HepG2 (cell line): Measurements from ENCODE around the gene LSM12. TPM values are rescaled to one million over a fixed set of nuclear protein-coding genes. Genes with fewer than 3 reads are reported as not detected.
A peak's percentile ranks its signal among the peaks of the same experiment; 100 is the strongest.

Source experiments
- ATAD3A ChIP-seq: sonication (generic); formaldehyde crosslinking; IDR thresholded peaks from 2 replicates; pipeline ENCODE4 v1.4.0; 2020; ENCODE audit warnings: missing genetic modification reagents
- ATF7-NPFF ChIP-seq: sonication (generic); formaldehyde crosslinking; IDR thresholded peaks from 2 replicates; pipeline ENCODE4 v1.8.1; 2023; ENCODE audit warnings: mild to moderate bottlenecking, low read depth, missing genetic modification reagents, moderate library complexity
- HOXA7 ChIP-seq: sonication (generic); formaldehyde crosslinking; IDR thresholded peaks from 2 replicates; pipeline ENCODE4 v1.8.1; 2022; ENCODE audit warnings: mild to moderate bottlenecking, missing genetic modification reagents, moderate library complexity
- NFYB ChIP-seq: sonication (generic); formaldehyde crosslinking; IDR thresholded peaks from 2 replicates; pipeline ENCODE4 v1.4.0; 2020; ENCODE audit warnings: missing genetic modification reagents
- RBM22 ChIP-seq: fragments of 200-400 bp; formaldehyde crosslinking; optimal IDR thresholded peaks from 2 replicates; pipeline ENCODE3; 2017; ENCODE audit warnings: mild to moderate bottlenecking, low read length, moderate library complexity
- ZBTB20 ChIP-seq: sonication (generic); formaldehyde crosslinking; IDR thresholded peaks from 2 replicates; pipeline ENCODE4 v1.8.1; 2023; ENCODE audit warnings: missing genetic modification reagents, low read depth, mild to moderate bottlenecking, borderline replicate concordance
- ZNF180 ChIP-seq: sonication (generic); formaldehyde crosslinking; IDR thresholded peaks from 2 replicates; pipeline ENCODE4 v1.4.0; 2020; ENCODE audit warnings: low read depth, missing genetic modification reagents, borderline replicate concordance
- ZNF629 ChIP-seq: sonication (generic); formaldehyde crosslinking; conservative IDR thresholded peaks from 2 replicates; pipeline ENCODE4 v1.5.0; 2020; ENCODE audit warnings: missing genetic modification reagents
- ZNF678 ChIP-seq: sonication (generic); formaldehyde crosslinking; IDR thresholded peaks from 2 replicates; pipeline ENCODE4 v1.4.0; 2020; ENCODE audit warnings: mild to moderate bottlenecking, missing genetic modification reagents
- polyA plus RNA-seq, 8 experiments: library from polyadenylated mRNA; depleted of rRNA in 3 of 8; stranded (reverse) in 7 of 8; unstranded in 1 of 8; fragments of >200 nt; fragmentation: Illumina TruSeq in 4 of 8; extraction: Trizol in 4 of 8; gene quantifications; 2 replicates each; pipeline versions ENCODE4 v1.2.1 to v1.2.3, GENCODE V29; 2011 to 2016; ENCODE audit warnings: low read depth in 4 of 8, missing spikeins in 1 of 8, mixed read lengths in 1 of 8; ENCODE audit not compliant: insufficient read depth in 1 of 8
- total RNA-seq, 5 experiments: library from RNA; depleted of rRNA; stranded (reverse); fragments of >200 nt; fragmentation: Illumina TruSeq; extraction: Trizol; gene quantifications; 2 replicates each; pipeline ENCODE4 v1.2.3, GENCODE V29; 2016; ENCODE audit warnings: low read depth in 1 of 5
- TF ChIP-seq, protein P1 (sequence below): sonication (generic); formaldehyde crosslinking; IDR thresholded peaks from 2 replicates; pipeline ENCODE4 v1.9.0; 2021; ENCODE audit warnings: mild to moderate bottlenecking, missing genetic modification reagents
- TF ChIP-seq, protein P2 (sequence below): sonication (generic); formaldehyde crosslinking; IDR thresholded peaks from 2 replicates; pipeline ENCODE4 v1.4.0; 2020; ENCODE audit warnings: missing genetic modification reagents
- TF ChIP-seq, protein P3 (sequence below): sonication (generic); formaldehyde crosslinking; conservative IDR thresholded peaks from 2 replicates; pipeline ENCODE4 v1.4.0; 2020; ENCODE audit warnings: mild to moderate bottlenecking, missing genetic modification reagents, moderate library complexity
- TF ChIP-seq, protein P4 (sequence below): sonication (generic); formaldehyde crosslinking; IDR thresholded peaks from 2 replicates; pipeline ENCODE4 v1.5.0; 2020; ENCODE audit warnings: missing genetic modification reagents
- TF ChIP-seq, protein P5 (sequence below): sonication (generic); formaldehyde crosslinking; IDR thresholded peaks from 2 replicates; pipeline ENCODE4 v1.4.0; 2020; ENCODE audit warnings: missing genetic modification reagents

The LSM12 gene
- total and polyA plus RNA-seq, 2 of the 13 experiments (the other 11 are each of a cell fraction or from before 2014, with no cell fraction given): 52.8 to 55.7 TPM

DNA sequence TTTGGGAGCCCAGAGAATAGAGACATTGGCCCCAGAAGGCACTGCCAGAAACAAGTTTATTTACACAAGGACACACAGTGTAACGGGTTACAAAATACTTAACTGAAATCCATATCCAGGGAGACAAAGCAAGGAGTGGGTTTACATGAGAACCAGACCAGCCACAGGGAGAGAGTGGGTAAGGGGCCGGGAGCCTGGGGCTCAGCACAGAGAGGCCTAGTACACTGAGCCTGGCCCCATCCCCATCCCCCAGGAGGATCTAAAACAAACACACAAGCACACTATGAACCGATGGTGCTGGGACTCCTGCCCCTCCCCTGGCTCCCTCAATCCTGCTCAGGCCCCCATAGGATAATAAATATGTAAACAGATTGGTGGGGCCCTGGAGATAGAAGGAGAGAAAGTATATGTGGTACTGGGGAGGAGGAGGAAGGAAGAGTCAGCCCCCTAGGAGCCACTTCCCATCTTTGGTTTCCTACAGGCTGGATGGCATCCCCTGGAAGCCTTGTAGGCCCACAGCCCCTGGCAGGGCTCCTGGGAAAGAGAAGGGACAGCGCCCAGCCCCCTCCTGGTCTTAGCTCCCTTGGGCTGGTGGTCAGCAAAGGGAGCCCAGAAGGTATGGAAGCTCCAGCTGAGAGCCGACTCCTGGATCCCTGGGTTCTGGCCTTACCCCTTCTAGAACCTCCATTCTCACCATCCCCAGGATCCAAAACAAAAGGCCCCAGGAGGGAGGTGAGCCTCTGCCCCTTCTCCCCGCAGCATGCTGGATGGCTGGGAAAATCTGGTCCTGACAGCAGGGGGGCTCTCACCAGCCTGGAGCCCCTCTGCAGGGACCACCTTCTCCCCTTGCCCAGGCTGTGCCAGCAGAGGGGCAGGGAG, 10.5 kb upstream of the LSM12 start (continued):
- TF ChIP-seq, protein P1, sequence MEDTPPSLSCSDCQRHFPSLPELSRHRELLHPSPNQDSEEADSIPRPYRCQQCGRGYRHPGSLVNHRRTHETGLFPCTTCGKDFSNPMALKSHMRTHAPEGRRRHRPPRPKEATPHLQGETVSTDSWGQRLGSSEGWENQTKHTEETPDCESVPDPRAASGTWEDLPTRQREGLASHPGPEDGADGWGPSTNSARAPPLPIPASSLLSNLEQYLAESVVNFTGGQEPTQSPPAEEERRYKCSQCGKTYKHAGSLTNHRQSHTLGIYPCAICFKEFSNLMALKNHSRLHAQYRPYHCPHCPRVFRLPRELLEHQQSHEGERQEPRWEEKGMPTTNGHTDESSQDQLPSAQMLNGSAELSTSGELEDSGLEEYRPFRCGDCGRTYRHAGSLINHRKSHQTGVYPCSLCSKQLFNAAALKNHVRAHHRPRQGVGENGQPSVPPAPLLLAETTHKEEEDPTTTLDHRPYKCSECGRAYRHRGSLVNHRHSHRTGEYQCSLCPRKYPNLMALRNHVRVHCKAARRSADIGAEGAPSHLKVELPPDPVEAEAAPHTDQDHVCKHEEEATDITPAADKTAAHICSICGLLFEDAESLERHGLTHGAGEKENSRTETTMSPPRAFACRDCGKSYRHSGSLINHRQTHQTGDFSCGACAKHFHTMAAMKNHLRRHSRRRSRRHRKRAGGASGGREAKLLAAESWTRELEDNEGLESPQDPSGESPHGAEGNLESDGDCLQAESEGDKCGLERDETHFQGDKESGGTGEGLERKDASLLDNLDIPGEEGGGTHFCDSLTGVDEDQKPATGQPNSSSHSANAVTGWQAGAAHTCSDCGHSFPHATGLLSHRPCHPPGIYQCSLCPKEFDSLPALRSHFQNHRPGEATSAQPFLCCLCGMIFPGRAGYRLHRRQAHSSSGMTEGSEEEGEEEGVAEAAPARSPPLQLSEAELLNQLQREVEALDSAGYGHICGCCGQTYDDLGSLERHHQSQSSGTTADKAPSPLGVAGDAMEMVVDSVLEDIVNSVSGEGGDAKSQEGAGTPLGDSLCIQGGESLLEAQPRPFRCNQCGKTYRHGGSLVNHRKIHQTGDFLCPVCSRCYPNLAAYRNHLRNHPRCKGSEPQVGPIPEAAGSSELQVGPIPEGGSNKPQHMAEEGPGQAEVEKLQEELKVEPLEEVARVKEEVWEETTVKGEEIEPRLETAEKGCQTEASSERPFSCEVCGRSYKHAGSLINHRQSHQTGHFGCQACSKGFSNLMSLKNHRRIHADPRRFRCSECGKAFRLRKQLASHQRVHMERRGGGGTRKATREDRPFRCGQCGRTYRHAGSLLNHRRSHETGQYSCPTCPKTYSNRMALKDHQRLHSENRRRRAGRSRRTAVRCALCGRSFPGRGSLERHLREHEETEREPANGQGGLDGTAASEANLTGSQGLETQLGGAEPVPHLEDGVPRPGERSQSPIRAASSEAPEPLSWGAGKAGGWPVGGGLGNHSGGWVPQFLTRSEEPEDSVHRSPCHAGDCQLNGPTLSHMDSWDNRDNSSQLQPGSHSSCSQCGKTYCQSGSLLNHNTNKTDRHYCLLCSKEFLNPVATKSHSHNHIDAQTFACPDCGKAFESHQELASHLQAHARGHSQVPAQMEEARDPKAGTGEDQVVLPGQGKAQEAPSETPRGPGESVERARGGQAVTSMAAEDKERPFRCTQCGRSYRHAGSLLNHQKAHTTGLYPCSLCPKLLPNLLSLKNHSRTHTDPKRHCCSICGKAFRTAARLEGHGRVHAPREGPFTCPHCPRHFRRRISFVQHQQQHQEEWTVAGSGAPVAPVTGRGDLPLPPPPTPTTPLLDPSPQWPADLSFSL (CRISPR knock-in tag): no peak
- no peak for TF ChIP-seq RBM22
- TF ChIP-seq, protein P2, sequence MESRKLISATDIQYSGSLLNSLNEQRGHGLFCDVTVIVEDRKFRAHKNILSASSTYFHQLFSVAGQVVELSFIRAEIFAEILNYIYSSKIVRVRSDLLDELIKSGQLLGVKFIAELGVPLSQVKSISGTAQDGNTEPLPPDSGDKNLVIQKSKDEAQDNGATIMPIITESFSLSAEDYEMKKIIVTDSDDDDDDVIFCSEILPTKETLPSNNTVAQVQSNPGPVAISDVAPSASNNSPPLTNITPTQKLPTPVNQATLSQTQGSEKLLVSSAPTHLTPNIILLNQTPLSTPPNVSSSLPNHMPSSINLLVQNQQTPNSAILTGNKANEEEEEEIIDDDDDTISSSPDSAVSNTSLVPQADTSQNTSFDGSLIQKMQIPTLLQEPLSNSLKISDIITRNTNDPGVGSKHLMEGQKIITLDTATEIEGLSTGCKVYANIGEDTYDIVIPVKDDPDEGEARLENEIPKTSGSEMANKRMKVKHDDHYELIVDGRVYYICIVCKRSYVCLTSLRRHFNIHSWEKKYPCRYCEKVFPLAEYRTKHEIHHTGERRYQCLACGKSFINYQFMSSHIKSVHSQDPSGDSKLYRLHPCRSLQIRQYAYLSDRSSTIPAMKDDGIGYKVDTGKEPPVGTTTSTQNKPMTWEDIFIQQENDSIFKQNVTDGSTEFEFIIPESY (CRISPR knock-in tag): 0 out of 2 replicates have a peak, but pooled peaks have one; percentile 9
- TF ChIP-seq, protein P3, sequence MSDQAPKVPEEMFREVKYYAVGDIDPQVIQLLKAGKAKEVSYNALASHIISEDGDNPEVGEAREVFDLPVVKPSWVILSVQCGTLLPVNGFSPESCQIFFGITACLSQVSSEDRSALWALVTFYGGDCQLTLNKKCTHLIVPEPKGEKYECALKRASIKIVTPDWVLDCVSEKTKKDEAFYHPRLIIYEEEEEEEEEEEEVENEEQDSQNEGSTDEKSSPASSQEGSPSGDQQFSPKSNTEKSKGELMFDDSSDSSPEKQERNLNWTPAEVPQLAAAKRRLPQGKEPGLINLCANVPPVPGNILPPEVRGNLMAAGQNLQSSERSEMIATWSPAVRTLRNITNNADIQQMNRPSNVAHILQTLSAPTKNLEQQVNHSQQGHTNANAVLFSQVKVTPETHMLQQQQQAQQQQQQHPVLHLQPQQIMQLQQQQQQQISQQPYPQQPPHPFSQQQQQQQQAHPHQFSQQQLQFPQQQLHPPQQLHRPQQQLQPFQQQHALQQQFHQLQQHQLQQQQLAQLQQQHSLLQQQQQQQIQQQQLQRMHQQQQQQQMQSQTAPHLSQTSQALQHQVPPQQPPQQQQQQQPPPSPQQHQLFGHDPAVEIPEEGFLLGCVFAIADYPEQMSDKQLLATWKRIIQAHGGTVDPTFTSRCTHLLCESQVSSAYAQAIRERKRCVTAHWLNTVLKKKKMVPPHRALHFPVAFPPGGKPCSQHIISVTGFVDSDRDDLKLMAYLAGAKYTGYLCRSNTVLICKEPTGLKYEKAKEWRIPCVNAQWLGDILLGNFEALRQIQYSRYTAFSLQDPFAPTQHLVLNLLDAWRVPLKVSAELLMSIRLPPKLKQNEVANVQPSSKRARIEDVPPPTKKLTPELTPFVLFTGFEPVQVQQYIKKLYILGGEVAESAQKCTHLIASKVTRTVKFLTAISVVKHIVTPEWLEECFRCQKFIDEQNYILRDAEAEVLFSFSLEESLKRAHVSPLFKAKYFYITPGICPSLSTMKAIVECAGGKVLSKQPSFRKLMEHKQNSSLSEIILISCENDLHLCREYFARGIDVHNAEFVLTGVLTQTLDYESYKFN (CRISPR knock-in tag): peak; percentile 85
- TF ChIP-seq ZNF180 (CRISPR knock-in tag): no peak
- TF ChIP-seq ZNF678: no peak
- TF ChIP-seq, protein P4, sequence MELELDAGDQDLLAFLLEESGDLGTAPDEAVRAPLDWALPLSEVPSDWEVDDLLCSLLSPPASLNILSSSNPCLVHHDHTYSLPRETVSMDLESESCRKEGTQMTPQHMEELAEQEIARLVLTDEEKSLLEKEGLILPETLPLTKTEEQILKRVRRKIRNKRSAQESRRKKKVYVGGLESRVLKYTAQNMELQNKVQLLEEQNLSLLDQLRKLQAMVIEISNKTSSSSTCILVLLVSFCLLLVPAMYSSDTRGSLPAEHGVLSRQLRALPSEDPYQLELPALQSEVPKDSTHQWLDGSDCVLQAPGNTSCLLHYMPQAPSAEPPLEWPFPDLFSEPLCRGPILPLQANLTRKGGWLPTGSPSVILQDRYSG (CRISPR knock-in tag): no peak
- TF ChIP-seq, protein P5, sequence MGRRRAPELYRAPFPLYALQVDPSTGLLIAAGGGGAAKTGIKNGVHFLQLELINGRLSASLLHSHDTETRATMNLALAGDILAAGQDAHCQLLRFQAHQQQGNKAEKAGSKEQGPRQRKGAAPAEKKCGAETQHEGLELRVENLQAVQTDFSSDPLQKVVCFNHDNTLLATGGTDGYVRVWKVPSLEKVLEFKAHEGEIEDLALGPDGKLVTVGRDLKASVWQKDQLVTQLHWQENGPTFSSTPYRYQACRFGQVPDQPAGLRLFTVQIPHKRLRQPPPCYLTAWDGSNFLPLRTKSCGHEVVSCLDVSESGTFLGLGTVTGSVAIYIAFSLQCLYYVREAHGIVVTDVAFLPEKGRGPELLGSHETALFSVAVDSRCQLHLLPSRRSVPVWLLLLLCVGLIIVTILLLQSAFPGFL (CRISPR knock-in tag): no peak
- TF ChIP-seq NFYB (CRISPR knock-in tag): no peak
- TF ChIP-seq ZBTB20: peak; percentile 32; the same call in 1 of the 2 replicates
- TF ChIP-seq ZNF629 (CRISPR knock-in tag): no peak; the same call in 1 of the 2 replicates
- TF ChIP-seq ATF7-NPFF (CRISPR knock-in tag): no peak
- TF ChIP-seq HOXA7 (CRISPR knock-in tag): no peak
- TF ChIP-seq ATAD3A (CRISPR knock-in tag): no peak
